H9 (cell line): ENCODE data around the gene MYCBP2. TPM values are rescaled to one million over a fixed set of nuclear protein-coding genes. Genes with fewer than 3 reads are reported as not detected.

ENCODE experiments used
- DNase-seq: peaks from one replicate; pipeline ENCODE4 v3.0.0-alpha.2; 2017
- H2AFZ ChIP-seq: one replicate; pipeline ENCODE4 v1.6.1; 2013; ENCODE audit warnings: mild to moderate bottlenecking, low read length, control low read depth, moderate library complexity
- H2AK5ac ChIP-seq: 2 replicates; pipeline ENCODE4 v1.6.1; 2013; ENCODE audit warnings: low read length, control low read depth, mixed read lengths; ENCODE audit not compliant: insufficient read length
- H2BK120ac ChIP-seq: one replicate; pipeline ENCODE4 v1.6.1; 2013; ENCODE audit warnings: low read depth, mild to moderate bottlenecking, low read length, control low read depth, inconsistent platforms; ENCODE audit not compliant: poor library complexity, severe bottlenecking
- H2BK12ac ChIP-seq: 2 replicates; pipeline ENCODE4 v1.6.1; 2013; ENCODE audit warnings: low read length, control low read depth, mixed read lengths, low read depth; ENCODE audit not compliant: insufficient read length
- H2BK15ac ChIP-seq: 2 replicates; pipeline ENCODE4 v1.6.1; 2013; ENCODE audit warnings: low read depth, low read length, control low read depth
- H2BK20ac ChIP-seq: one replicate; pipeline ENCODE4 v1.6.1; 2013; ENCODE audit warnings: low read depth, mild to moderate bottlenecking, low read length, control low read depth, inconsistent platforms; ENCODE audit not compliant: poor library complexity, severe bottlenecking
- H2BK5ac ChIP-seq: 2 replicates; pipeline ENCODE4 v1.6.1; 2013; ENCODE audit warnings: low read length, control low read depth, mixed read lengths; ENCODE audit not compliant: insufficient read length
- H3K14ac ChIP-seq: 2 replicates; pipeline ENCODE4 v1.6.1; 2013; ENCODE audit warnings: low read length, control low read depth; ENCODE audit not compliant: insufficient read depth
- H3K18ac ChIP-seq: 2 replicates; pipeline ENCODE4 v1.6.1; 2013; ENCODE audit warnings: low read depth, mild to moderate bottlenecking, mixed read lengths, low read length, control low read depth; ENCODE audit not compliant: insufficient read length
- H3K23ac ChIP-seq: 2 replicates; pipeline ENCODE4 v1.6.1; 2013; ENCODE audit warnings: low read length, control low read depth, mixed read lengths, low read depth; ENCODE audit not compliant: insufficient read length
- H3K23me2 ChIP-seq: 2 replicates; pipeline ENCODE4 v1.6.1; 2013; ENCODE audit warnings: low read depth, mild to moderate bottlenecking, mixed read lengths, low read length, control low read depth; ENCODE audit not compliant: insufficient read length, poor library complexity, severe bottlenecking
- H3K27ac ChIP-seq: 2 replicates; pipeline ENCODE4 v1.5.1; 2013; ENCODE audit warnings: low read length, control low read depth, mixed read lengths, low read depth; ENCODE audit not compliant: insufficient read length
- H3K27me3 ChIP-seq: 2 replicates; pipeline ENCODE4 v1.6.1; 2013; ENCODE audit warnings: low read length, control low read depth, inconsistent platforms; ENCODE audit not compliant: insufficient read depth
- H3K4ac ChIP-seq: 2 replicates; pipeline ENCODE4 v1.6.1; 2013; ENCODE audit warnings: low read depth, mild to moderate bottlenecking, control low read depth, inconsistent platforms, low read length, moderate library complexity
- H3K4me1 ChIP-seq: 2 replicates; pipeline ENCODE4 v1.6.1; 2013; ENCODE audit warnings: low read length, control low read depth, inconsistent platforms; ENCODE audit not compliant: insufficient read depth
- H3K4me2 ChIP-seq: 2 replicates; pipeline ENCODE4 v1.6.1; 2013; ENCODE audit warnings: low read length, control low read depth, mixed read lengths; ENCODE audit not compliant: insufficient read length, insufficient read depth
- H3K56ac ChIP-seq: 2 replicates; pipeline ENCODE4 v1.6.1; 2013; ENCODE audit warnings: low read depth, mild to moderate bottlenecking, mixed read lengths, low read length, control low read depth; ENCODE audit not compliant: insufficient read length
- H3K79me1 ChIP-seq: 2 replicates; pipeline ENCODE4 v1.6.1; 2013; ENCODE audit warnings: low read depth, mild to moderate bottlenecking, moderate library complexity, low read length, control low read depth, inconsistent platforms; ENCODE audit not compliant: insufficient read depth, poor library complexity, severe bottlenecking
- H3K79me2 ChIP-seq: 2 replicates; pipeline ENCODE4 v1.6.1; 2013; ENCODE audit warnings: low read length, control low read depth, inconsistent platforms; ENCODE audit not compliant: insufficient read depth
- H3K9ac ChIP-seq: 2 replicates; pipeline ENCODE4 v1.6.1; 2013; ENCODE audit warnings: low read length, control low read depth, mixed read lengths; ENCODE audit not compliant: insufficient read length; ENCODE audit errors: extremely low read depth
- H3K9me3 ChIP-seq: one replicate; pipeline ENCODE4 v1.6.1; 2013; ENCODE audit warnings: low read depth, low read length, inconsistent platforms; ENCODE audit not compliant: control insufficient read depth
- H3T11ph ChIP-seq: one replicate; pipeline ENCODE4 v1.6.1; 2013; ENCODE audit warnings: mild to moderate bottlenecking, low read length, control low read depth, inconsistent platforms
- H4K20me1 ChIP-seq: one replicate; pipeline ENCODE4 v1.6.1; 2013; ENCODE audit not compliant: control insufficient read depth, insufficient read length, insufficient read depth
- H4K5ac ChIP-seq: 2 replicates; pipeline ENCODE4 v1.6.1; 2013; ENCODE audit warnings: low read depth, mild to moderate bottlenecking, mixed read lengths, low read length, control low read depth; ENCODE audit not compliant: insufficient read length
- H4K8ac ChIP-seq: replicated peaks from 2 replicates; pipeline ENCODE4 v1.6.1; 2013; ENCODE audit warnings: low read length, control low read depth, mixed read lengths, low read depth; ENCODE audit not compliant: insufficient read length
- H4K91ac ChIP-seq: 2 replicates; pipeline ENCODE4 v1.6.1; 2013; ENCODE audit warnings: low read depth, mild to moderate bottlenecking, moderate library complexity, mixed read lengths, low read length, control low read depth; ENCODE audit not compliant: insufficient read length
- H3K27ac Mint-ChIP-seq, 3 experiments: 2 replicates in 2 of 3; 3 replicates in 1 of 3; pipeline ENCODE4 v1.8.0; 2020 to 2021; ENCODE audit warnings: mixed read lengths in 3 of 3, mild to moderate bottlenecking in 1 of 3, moderate library complexity in 1 of 3
- H3K27me3 Mint-ChIP-seq: 2 replicates; pipeline ENCODE4 v1.8.0; 2021; ENCODE audit warnings: low read depth, mild to moderate bottlenecking, moderate library complexity, mixed read lengths
- H3K36me3 Mint-ChIP-seq, 3 experiments: 2 replicates in 2 of 3; 3 replicates in 1 of 3; pipeline ENCODE4 v1.8.0; 2020 to 2021; ENCODE audit warnings: low read depth in 3 of 3, mixed read lengths in 3 of 3; ENCODE audit not compliant: insufficient read depth in 1 of 3
- H3K4me1 Mint-ChIP-seq, 2 experiments: 2 replicates each; pipeline ENCODE4 v1.8.0; 2020; ENCODE audit warnings: mixed read lengths in 2 of 2
- H3K4me3 Mint-ChIP-seq, 2 experiments: 2 replicates in 1 of 2; 3 replicates in 1 of 2; pipeline ENCODE4 v1.8.0; 2020 to 2021; ENCODE audit warnings: mild to moderate bottlenecking in 2 of 2, mixed read lengths in 2 of 2, moderate library complexity in 1 of 2
- H3K9me3 Mint-ChIP-seq, 2 experiments: 2 replicates in 1 of 2; 3 replicates in 1 of 2; pipeline ENCODE4 v1.8.0; 2020; ENCODE audit warnings: mild to moderate bottlenecking in 2 of 2, mixed read lengths in 2 of 2, moderate library complexity in 1 of 2
- WGBS: extraction: QIAGEN DNeasy Blood & Tissue Kit; methylation state at CpG from one replicate; pipeline ENCODE4 v1.1.7; 2013; ENCODE audit warnings: missing lambda C conversion rate, low lambda C conversion rate, mixed read lengths; ENCODE audit not compliant: insufficient read length; ENCODE audit errors: extremely low coverage; 5-methylcytosine and 5-hydroxymethylcytosine counted together
- total RNA-seq: library from RNA; stranded (reverse); gene quantifications from 2 replicates; pipeline ENCODE4 v1.2.1, GENCODE V29; 2021
- TF ChIP-seq, protein P1 (sequence below): fragments of 200-600 bp; sonication (generic); conservative IDR thresholded peaks from 3 replicates; pipeline ENCODE4 v1.8.0; 2021; ENCODE audit warnings: antibody characterized with exemption, mild to moderate bottlenecking

MYCBP2 gene
- total RNA-seq, 1 experiment from 2014 or later: 32.0 TPM

DNA sequence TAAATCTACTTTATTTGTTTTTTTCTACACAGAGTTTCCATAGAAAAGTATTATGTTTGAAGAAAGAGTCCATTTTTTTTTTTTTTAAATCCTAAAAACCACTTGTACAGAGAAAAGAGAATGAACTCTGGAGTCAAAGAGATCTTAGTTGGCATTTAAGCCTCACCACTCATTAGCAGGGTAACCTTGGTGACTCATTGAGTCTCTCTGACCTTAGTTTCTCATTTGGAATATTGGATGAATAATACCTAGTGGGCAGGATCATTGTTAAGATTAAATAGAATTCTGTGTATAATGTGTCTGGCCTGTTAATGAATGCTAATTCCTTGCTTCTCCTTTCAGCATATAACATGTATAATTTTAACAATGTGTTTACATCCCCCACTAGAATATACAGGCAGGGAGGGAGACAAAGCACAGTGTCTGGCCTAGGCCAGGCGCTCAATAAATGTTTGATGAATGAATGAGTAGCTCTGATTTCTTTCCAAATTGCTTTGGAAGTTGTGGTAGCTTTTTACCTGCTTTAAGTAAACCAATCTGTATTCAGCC, 48.7 kb upstream of the MYCBP2 start:
- TF ChIP-seq, protein P1, sequence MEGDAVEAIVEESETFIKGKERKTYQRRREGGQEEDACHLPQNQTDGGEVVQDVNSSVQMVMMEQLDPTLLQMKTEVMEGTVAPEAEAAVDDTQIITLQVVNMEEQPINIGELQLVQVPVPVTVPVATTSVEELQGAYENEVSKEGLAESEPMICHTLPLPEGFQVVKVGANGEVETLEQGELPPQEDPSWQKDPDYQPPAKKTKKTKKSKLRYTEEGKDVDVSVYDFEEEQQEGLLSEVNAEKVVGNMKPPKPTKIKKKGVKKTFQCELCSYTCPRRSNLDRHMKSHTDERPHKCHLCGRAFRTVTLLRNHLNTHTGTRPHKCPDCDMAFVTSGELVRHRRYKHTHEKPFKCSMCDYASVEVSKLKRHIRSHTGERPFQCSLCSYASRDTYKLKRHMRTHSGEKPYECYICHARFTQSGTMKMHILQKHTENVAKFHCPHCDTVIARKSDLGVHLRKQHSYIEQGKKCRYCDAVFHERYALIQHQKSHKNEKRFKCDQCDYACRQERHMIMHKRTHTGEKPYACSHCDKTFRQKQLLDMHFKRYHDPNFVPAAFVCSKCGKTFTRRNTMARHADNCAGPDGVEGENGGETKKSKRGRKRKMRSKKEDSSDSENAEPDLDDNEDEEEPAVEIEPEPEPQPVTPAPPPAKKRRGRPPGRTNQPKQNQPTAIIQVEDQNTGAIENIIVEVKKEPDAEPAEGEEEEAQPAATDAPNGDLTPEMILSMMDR: no peak
- no CpG with 5 or more reads among the region's 1 CpG for WGBS
- no peaks in the 10 kb centered on the region for H3K36me3 Mint-ChIP-seq

More for the DNA sequence above, 48.7 kb upstream of the MYCBP2 start:
- Histone ChIP-seq H3K56ac (no peak overlapping the region), H3K23me2 (no peaks in the 10 kb centered on the region), H3K23ac (no peak overlapping the region), H2AK5ac (no peak overlapping the region), H3T11ph (no peak overlapping the region), H3K18ac (no peak overlapping the region), H4K8ac (no peak overlapping the region), H3K14ac (no peak overlapping the region), H4K20me1 (no peaks in the 10 kb centered on the region), H3K27ac (no peak overlapping the region), H4K91ac (no peak overlapping the region), H2BK15ac (no peak overlapping the region), H4K5ac (no peak overlapping the region), H2BK5ac (no peak overlapping the region), H3K27me3 (no peaks in the 10 kb centered on the region; the same call in 1 of the 2 replicates), H3K4me2 (no peak overlapping the region), H3K9ac (no peak overlapping the region), H3K79me1 (no peaks in the 10 kb centered on the region), H3K9me3 (no peaks in the 10 kb centered on the region), H2BK120ac (no peak overlapping the region), H3K79me2 (no peaks in the 10 kb centered on the region), H2AFZ (no peak overlapping the region), H3K4me1 (peaks cover 7% of the 10 kb centered on the region; the same call in 1 of the 2 replicates), H3K4ac (no peak overlapping the region), H2BK20ac (no peak overlapping the region), H2BK12ac (no peak overlapping the region)
- no peak overlapping the region for H3K27ac Mint-ChIP-seq
- no peaks in the 10 kb centered on the region; the same call in none of the 2 replicates for H3K27me3 Mint-ChIP-seq
- H3K9me3 Mint-ChIP-seq: peaks cover 0 to 2% of the 10 kb centered on the region in 2 experiments; a peak in 1 of 5 replicates
- no peak overlapping the region for H3K4me3 Mint-ChIP-seq
- H3K4me1 Mint-ChIP-seq: peaks cover 25 to 28% of the 10 kb centered on the region in 2 experiments
- no peak for DNase-seq
